Measurements from ENCODE around the gene RETN. TPM values are rescaled to one million over a fixed set of nuclear protein-coding genes. Genes with fewer than 3 reads are reported as not detected.

RETN gene
- polyA plus RNA-seq, 3 donors = 42.1 to 119 (median 60.0) TPM

- Histone ChIP-seq H3K4me1 (ENCODE audit: control insufficient read depth in 1 of 2, insufficient read depth in 2 of 2, low read length in 2 of 2) (peaks cover 73 to 86% of the 10 kb centered on the region in 2 donors), H3K4me3 (replicated peaks in 1 of 3; ENCODE audit: low read depth in 2 of 3, low read length in 3 of 3) (peak overlapping the region in 1 of 3 experiments; percentile 96), H3K4me2 (replicated peaks; ENCODE audit: extremely low read depth, low read length, poor library complexity, severe bottlenecking) (peak overlapping the region; percentile 97), H3K9me3 (replicated peaks in 1 of 2; ENCODE audit: control insufficient read depth in 1 of 2, insufficient read depth in 1 of 2, low read length in 2 of 2) (no peaks in the 10 kb centered on the region), H3K27me3 (ENCODE audit: control insufficient read depth in 2 of 2, insufficient read depth in 2 of 2, low read length in 2 of 2) (no peaks in the 10 kb centered on the region), H4K20me1 (ENCODE audit: insufficient read depth, low read length) (peaks cover 20% of the 10 kb centered on the region), H3K27ac (ENCODE audit: low read depth in 1 of 2, low read length in 2 of 2) (peak overlapping the region; percentile 76 to 96), H3K79me2 (ENCODE audit: insufficient read depth, low read length) (peaks cover 88% of the 10 kb centered on the region), H3K36me3 (replicated peaks in 1 of 2; ENCODE audit: control insufficient read depth in 1 of 2, insufficient read depth in 2 of 2, low read length in 2 of 2) (peaks cover 10 to 20% of the 10 kb centered on the region in 2 donors), H3K9ac (ENCODE audit: insufficient read depth, low read length, poor library complexity, severe bottlenecking) (peak overlapping the region; percentile 74), H2AFZ (ENCODE audit: insufficient read depth, low read depth, low read length, poor library complexity, severe bottlenecking) (no peak overlapping the region)
- Mint-ChIP-seq H3K4me1 (peaks cover 69% of the 10 kb centered on the region), H3K36me3 (peaks cover 14 to 31% of the 10 kb centered on the region in 2 donors), H3K9me3 (peaks cover 0 to 2% (median 1%) of the 10 kb centered on the region in 7 donors), H3K4me3 (peak overlapping the region; percentile 66 to 69), H3K27me3 (ENCODE audit: low read depth in 3 of 3) (peaks cover 0 to 2% (median 0%) of the 10 kb centered on the region in 3 donors), H3K27ac (peak overlapping the region; percentile 93 to 99 (median 98))
- intact Hi-C loops (cut with micrococcal nuclease) = loop anchor here in 1 of 2 donors (5.0 kb wide), 1 partner anchor 42 kb away; the partner anchor contains the start of gene STXBP2
- DNase-seq = peak; percentile 74 to 81 (median 76)
- peak; percentile 32 for TF ChIP-seq CTCF (IDR thresholded peaks at IDR 0.05)
- WGBS (ENCODE audit: insufficient coverage) = 43% methylated on average over 20 of the region's 30 CpGs
These were observed 10.3 kb downstream of the RETN start for GRCh38 chr19:7678971-7679751.

DNA sequence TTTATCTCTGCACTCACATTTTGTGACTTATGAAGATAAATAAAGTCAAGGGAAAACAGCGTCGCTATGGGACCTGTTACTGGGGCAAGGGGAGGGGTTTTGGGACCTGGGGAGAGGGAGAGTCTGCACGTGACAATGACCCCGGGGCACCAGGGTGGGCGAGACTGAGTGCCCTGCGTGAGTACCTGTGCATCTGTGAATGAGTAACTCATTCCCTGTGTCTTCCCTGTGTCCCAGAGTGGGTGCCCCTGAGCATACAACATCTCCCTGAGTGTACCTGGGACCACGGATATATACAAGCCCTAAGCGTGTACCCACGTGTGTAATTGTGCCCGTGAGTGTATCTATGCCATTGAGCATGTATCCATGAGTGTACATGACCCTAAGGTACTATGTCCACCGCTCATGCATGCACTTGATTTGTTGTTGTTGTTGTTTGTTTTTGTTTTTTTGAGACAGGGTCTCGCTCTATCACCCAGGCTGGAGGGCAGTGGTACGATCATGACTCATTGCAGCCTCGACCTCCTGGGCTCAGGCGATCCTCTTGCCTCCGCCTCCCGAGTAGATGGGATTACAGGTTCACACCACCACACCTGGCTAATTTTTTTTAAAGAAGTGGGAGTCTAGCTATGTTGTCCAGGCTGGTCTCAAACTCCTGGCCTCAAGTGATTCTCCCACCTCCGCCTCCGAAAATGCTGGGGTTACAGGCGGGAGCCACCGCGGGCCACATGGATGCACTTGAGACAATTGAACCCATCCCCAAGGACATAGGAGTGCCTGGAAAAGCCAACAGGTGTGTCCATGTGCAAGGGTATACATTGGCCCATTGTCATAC, 11.1 kb downstream of the RETN start:
- Mint-ChIP-seq H3K4me1 (peaks cover 62% of the 10 kb centered on the region), H3K27me3 (ENCODE audit: low read depth in 3 of 3) (peaks cover 0 to 2% (median 0%) of the 10 kb centered on the region in 3 donors), H3K27ac (peak overlapping the region; percentile 93 to 99 (median 98)), H3K36me3 (peaks cover 14 to 36% of the 10 kb centered on the region in 2 donors), H3K9me3 (no peaks in the 10 kb centered on the region), H3K4me3 (peak overlapping the region; percentile 69 to 71)
- WGBS (ENCODE audit: insufficient coverage) = 60% methylated on average over 19 of the region's 22 CpGs
- Histone ChIP-seq H3K27me3 (ENCODE audit: control insufficient read depth in 2 of 2, insufficient read depth in 2 of 2, low read length in 2 of 2) (no peaks in the 10 kb centered on the region), H3K4me3 (replicated peaks in 1 of 3; ENCODE audit: low read depth in 2 of 3, low read length in 3 of 3) (peak overlapping the region in 2 of 3 experiments; percentile 7 to 96), H2AFZ (ENCODE audit: insufficient read depth, low read depth, low read length, poor library complexity, severe bottlenecking) (no peak overlapping the region), H3K36me3 (replicated peaks in 1 of 2; ENCODE audit: control insufficient read depth in 1 of 2, insufficient read depth in 2 of 2, low read length in 2 of 2) (peaks cover 12 to 22% of the 10 kb centered on the region in 2 donors), H4K20me1 (ENCODE audit: insufficient read depth, low read length) (peaks cover 23% of the 10 kb centered on the region), H3K27ac (ENCODE audit: low read depth in 1 of 2, low read length in 2 of 2) (peak overlapping the region; percentile 76 to 96), H3K4me1 (ENCODE audit: control insufficient read depth in 1 of 2, insufficient read depth in 2 of 2, low read length in 2 of 2) (peaks cover 66 to 78% of the 10 kb centered on the region in 2 donors), H3K9ac (ENCODE audit: insufficient read depth, low read length, poor library complexity, severe bottlenecking) (peak overlapping the region; percentile 98), H3K79me2 (ENCODE audit: insufficient read depth, low read length) (peaks cover 92% of the 10 kb centered on the region), H3K4me2 (replicated peaks; ENCODE audit: extremely low read depth, low read length, poor library complexity, severe bottlenecking) (peak overlapping the region; percentile 97), H3K9me3 (replicated peaks in 1 of 2; ENCODE audit: control insufficient read depth in 1 of 2, insufficient read depth in 1 of 2, low read length in 2 of 2) (no peaks in the 10 kb centered on the region)
- peak in 1 of 3 donors; percentile 11 for DNase-seq
- intact Hi-C loops (cut with micrococcal nuclease) = loop anchor here (2.0 to 5.0 kb wide), 4 partner anchors 33 to 119 kb away; partner anchors contain the start of gene STXBP2 (in 2 of the 2)
- TF ChIP-seq CTCF (IDR thresholded peaks at IDR 0.05) = no peak
